HS-5 (cell line): ENCODE results near the gene HEBP1.

ENCODE experiments used
- DNase-seq: peaks from one replicate; pipeline ENCODE4 v3.0.0-alpha.2; 2012; ENCODE audit warnings: low read depth

Gene HEBP1

GRCh38 chr12:12951504-12951903 is 48.6 kb downstream of the HEBP1 start:
- DNase-seq: no peak

GRCh38 chr12:12947902-12948301 is 52.2 kb downstream of the HEBP1 start:
- DNase-seq: no peak

- peak; percentile 14 for DNase-seq
Observed at GRCh38 chr12:12946686-12947355, 53.2 kb downstream of the HEBP1 start.

GRCh38 chr12:12945591-12945990 is 54.5 kb downstream of the HEBP1 start:
- DNase-seq: no peak

GRCh38 chr12:12943586-12944260 is 56.3 kb downstream of the HEBP1 start:
- DNase-seq: no peak

- no peak for DNase-seq
Observed at GRCh38 chr12:12941450-12942350, 58.4 kb downstream of the HEBP1 start.

- DNase-seq: no peak
Observed at GRCh38 chr12:12939888-12940287, 60.2 kb downstream of the HEBP1 start.

- DNase-seq: no peak
Observed at GRCh38 chr12:12938541-12938940, 61.5 kb downstream of the HEBP1 start.

- DNase-seq: no peak
Observed at GRCh38 chr12:12936983-12937491, 63.0 kb downstream of the HEBP1 start.

- no peak for DNase-seq
Observed at GRCh38 chr12:12934556-12934955, 65.5 kb downstream of the HEBP1 start.

- no peak for DNase-seq
Observed at GRCh38 chr12:12933742-12934141, 66.3 kb downstream of the HEBP1 start.

GRCh38 chr12:12930633-12931219 is 69.3 kb downstream of the HEBP1 start:
- no peak for DNase-seq

GRCh38 chr12:12929696-12930095 is 70.4 kb downstream of the HEBP1 start:
- DNase-seq: no peak

GRCh38 chr12:12927211-12928079 is 72.6 kb downstream of the HEBP1 start:
- no peak for DNase-seq

- no peak for DNase-seq
Observed at GRCh38 chr12:12926571-12927071, 73.4 kb downstream of the HEBP1 start.

- no peak for DNase-seq
Observed at GRCh38 chr12:12925388-12925787, 74.7 kb downstream of the HEBP1 start.
